BE2C (cell line): ENCODE data around the gene CCDC3.

Experiments used
- DNase-seq: peaks from one replicate; pipeline ENCODE4 v3.0.0-alpha.2; 2020
- H3K27me3 ChIP-seq: fragments of 250-450 bp; sonication (Bioruptor Pico); 2 replicates; pipeline ENCODE4 v1.5.1; 2020; ENCODE audit warnings: mild to moderate bottlenecking
- H3K36me3 ChIP-seq: fragments of 250-450 bp; sonication (Bioruptor Pico); 2 replicates; pipeline ENCODE4 v1.5.1; 2020; ENCODE audit warnings: mild to moderate bottlenecking
- H3K4me1 ChIP-seq: fragments of 250-450 bp; sonication (Bioruptor Pico); 2 replicates; pipeline ENCODE4 v1.5.1; 2020
- H3K4me3 ChIP-seq: 2 replicates; pipeline ENCODE4 v1.5.1; 2011; ENCODE audit warnings: low read depth, low read length
- H3K9me3 ChIP-seq: fragments of 250-450 bp; sonication (Bioruptor Pico); 2 replicates; pipeline ENCODE4 v1.5.1; 2020
- CTCF ChIP-seq: IDR thresholded peaks from 2 replicates; pipeline ENCODE4 v1.5.1; 2012; ENCODE audit warnings: mild to moderate bottlenecking, low read depth, low read length

Gene CCDC3

GRCh38 chr10:13016426-13016825 is 14.9 kb upstream of the CCDC3 start:
- DNase-seq, result no peak
- no peaks in the 10 kb centered on the region for H3K9me3 ChIP-seq
- no peaks in the 10 kb centered on the region for H3K4me1 ChIP-seq
- no peak for TF ChIP-seq CTCF
- H3K4me3 ChIP-seq, result no peak overlapping the region
- H3K36me3 ChIP-seq, result no peaks in the 10 kb centered on the region
- 0 out of 2 replicates have a peak, but pooled peaks cover 3% of the 10 kb centered on the region for H3K27me3 ChIP-seq

- Histone ChIP-seq H3K9me3 (no peaks in the 10 kb centered on the region), H3K4me1 (no peaks in the 10 kb centered on the region), H3K36me3 (no peaks in the 10 kb centered on the region), H3K27me3 (peaks cover 8% of the 10 kb centered on the region), H3K4me3 (no peak overlapping the region)
- no peak for DNase-seq
- no peak for TF ChIP-seq CTCF
These were observed 4.5 kb upstream of the CCDC3 start for GRCh38 chr10:13006037-13006436.

- Histone ChIP-seq H3K4me1 (no peaks in the 10 kb centered on the region), H3K9me3 (no peaks in the 10 kb centered on the region), H3K27me3 (peaks cover 15% of the 10 kb centered on the region), H3K36me3 (no peaks in the 10 kb centered on the region), H3K4me3 (no peak overlapping the region)
- DNase-seq, result no peak
- TF ChIP-seq CTCF, result no peak
These were observed 2.2 kb upstream of the CCDC3 start for GRCh38 chr10:13003759-13004158.

GRCh38 chr10:13003004-13003403 is 1.5 kb upstream of the CCDC3 start:
- Histone ChIP-seq H3K27me3 (peaks cover 15% of the 10 kb centered on the region), H3K4me1 (no peaks in the 10 kb centered on the region), H3K9me3 (no peaks in the 10 kb centered on the region), H3K36me3 (no peaks in the 10 kb centered on the region), H3K4me3 (no peak overlapping the region)
- no peak for TF ChIP-seq CTCF
- DNase-seq, result no peak

GRCh38 chr10:13001887-13002212 is 337 bp upstream of the CCDC3 start:
- no peak for TF ChIP-seq CTCF
- Histone ChIP-seq H3K4me3 (peak overlapping the region; percentile 10), H3K27me3 (peaks cover 15% of the 10 kb centered on the region), H3K4me1 (no peaks in the 10 kb centered on the region), H3K9me3 (no peaks in the 10 kb centered on the region), H3K36me3 (no peaks in the 10 kb centered on the region)
- no peak for DNase-seq

GRCh38 chr10:13000431-13000830 is 1.1 kb downstream of the CCDC3 start:
- no peak for DNase-seq
- H3K9me3 ChIP-seq, result no peaks in the 10 kb centered on the region
- H3K4me1 ChIP-seq, result no peaks in the 10 kb centered on the region
- TF ChIP-seq CTCF, result no peak
- no peaks in the 10 kb centered on the region for H3K36me3 ChIP-seq
- peaks cover 15% of the 10 kb centered on the region for H3K27me3 ChIP-seq
- H3K4me3 ChIP-seq, result no peak overlapping the region
